HL-60 (cell line): Measurements from ENCODE around the gene ADSS1.

ENCODE experiments used
- GABPA ChIP-seq: IDR thresholded peaks from 2 replicates; pipeline ENCODE4 v1.6.1; 2012; ENCODE audit warnings: low read depth
- POLR2AphosphoS5 ChIP-seq: IDR thresholded peaks from 2 replicates; pipeline ENCODE4 v1.6.1; 2012; ENCODE audit warnings: low read depth
- TF ChIP-seq, protein P1 (sequence below): IDR thresholded peaks from one replicate; pipeline ENCODE4 v1.5.1; 2011; ENCODE audit warnings: low read length, control low read depth, inconsistent platforms; ENCODE audit not compliant: insufficient read depth

DNA sequence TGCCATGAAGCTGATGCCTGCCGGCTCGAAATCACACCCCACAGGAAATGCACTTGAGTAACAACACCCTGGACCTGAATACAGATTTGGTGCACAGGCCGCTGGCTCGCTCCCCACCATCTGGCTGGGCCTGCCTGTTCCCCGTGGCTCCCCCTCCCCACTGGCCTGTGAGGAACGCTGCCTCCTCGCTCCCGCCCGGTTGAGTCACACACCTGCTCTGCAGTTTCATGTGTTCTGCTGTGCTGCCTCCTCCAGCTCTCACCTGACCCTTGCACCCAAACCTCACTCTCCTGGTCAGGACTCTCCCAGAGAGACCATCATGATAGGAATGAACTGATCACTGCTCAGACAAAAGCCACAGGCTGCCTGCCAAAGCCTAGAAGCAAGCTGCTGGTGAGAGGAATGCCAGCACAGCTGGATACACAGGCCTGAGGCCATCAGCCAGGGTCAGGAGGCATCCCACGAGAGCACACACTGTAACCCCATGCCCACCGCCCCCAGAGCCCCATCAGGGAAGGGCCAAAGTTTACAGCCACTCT, 25.2 kb downstream of the ADSS1 start:
- TF ChIP-seq, protein P1, sequence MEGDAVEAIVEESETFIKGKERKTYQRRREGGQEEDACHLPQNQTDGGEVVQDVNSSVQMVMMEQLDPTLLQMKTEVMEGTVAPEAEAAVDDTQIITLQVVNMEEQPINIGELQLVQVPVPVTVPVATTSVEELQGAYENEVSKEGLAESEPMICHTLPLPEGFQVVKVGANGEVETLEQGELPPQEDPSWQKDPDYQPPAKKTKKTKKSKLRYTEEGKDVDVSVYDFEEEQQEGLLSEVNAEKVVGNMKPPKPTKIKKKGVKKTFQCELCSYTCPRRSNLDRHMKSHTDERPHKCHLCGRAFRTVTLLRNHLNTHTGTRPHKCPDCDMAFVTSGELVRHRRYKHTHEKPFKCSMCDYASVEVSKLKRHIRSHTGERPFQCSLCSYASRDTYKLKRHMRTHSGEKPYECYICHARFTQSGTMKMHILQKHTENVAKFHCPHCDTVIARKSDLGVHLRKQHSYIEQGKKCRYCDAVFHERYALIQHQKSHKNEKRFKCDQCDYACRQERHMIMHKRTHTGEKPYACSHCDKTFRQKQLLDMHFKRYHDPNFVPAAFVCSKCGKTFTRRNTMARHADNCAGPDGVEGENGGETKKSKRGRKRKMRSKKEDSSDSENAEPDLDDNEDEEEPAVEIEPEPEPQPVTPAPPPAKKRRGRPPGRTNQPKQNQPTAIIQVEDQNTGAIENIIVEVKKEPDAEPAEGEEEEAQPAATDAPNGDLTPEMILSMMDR = no peak
- TF ChIP-seq POLR2AphosphoS5 = no peak
- no peak for TF ChIP-seq GABPA
